ENCODE measurements around the gene ANKRD34A.

Gene ANKRD34A

DNA sequence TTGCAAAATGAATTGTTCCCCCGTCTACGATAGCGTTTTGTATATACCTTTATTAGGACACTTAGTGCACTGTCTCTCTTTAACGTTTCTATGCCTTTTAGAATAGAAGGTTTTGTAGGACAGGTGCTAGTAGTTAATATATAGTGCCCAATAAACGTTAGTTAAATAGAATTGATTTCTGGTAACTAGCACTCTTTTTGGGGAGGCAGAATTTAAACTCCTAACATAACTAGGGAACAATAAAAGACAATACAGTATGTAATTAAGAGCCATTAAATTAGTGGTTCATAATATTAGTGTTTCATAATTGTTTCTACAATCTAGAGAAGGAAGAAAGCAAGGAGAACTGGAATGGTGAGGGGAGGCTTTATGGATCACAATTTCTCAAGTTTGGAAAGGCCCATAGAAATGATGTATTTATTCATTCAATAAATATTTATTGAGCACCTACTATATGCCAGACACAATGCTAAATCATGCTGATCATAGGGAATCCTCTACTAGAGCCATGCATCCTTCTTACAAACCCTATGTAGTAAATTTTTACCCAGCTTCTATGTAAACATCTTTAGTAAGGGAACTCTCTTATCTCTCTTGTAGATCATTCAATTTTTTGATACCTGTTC, 857 bp upstream of the ANKRD34A start:
- no peak for DNase-seq

DNA sequence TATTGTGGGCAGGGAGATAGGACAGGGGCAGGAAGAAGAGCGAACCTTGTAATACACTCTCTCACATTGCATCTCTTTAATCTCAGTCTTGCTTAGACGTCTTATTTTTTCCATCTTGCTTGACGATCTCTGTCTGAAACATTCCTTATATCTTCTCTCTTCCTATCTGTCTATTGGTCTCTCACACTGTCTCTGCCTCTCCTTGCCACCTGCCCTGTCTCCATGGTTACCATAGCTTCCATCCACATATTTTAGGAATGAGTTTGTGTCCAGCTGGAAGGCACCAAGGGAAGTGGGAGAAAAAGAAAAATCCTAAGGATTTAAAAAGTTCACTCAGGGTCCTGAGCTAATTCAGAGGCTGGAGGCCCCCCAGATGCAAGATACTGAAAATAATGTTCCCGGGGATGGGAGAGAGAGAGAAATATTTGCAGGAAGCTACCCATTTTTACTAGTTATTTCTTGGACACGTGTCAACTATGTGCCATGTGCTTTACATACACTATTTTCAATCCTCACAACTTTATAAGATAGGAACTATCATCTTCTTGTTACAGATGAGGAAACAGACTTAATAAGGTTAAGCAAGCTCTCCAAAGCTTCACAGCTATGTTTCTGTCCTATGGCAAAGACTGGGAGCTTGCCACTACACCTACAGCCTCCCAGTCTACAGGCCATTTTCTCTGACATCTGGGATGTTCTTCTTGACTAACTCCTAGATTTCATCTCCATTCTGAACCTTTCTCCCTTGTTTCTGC, 933 bp downstream of the ANKRD34A start:
- DNase-seq, result no peak

DNA sequence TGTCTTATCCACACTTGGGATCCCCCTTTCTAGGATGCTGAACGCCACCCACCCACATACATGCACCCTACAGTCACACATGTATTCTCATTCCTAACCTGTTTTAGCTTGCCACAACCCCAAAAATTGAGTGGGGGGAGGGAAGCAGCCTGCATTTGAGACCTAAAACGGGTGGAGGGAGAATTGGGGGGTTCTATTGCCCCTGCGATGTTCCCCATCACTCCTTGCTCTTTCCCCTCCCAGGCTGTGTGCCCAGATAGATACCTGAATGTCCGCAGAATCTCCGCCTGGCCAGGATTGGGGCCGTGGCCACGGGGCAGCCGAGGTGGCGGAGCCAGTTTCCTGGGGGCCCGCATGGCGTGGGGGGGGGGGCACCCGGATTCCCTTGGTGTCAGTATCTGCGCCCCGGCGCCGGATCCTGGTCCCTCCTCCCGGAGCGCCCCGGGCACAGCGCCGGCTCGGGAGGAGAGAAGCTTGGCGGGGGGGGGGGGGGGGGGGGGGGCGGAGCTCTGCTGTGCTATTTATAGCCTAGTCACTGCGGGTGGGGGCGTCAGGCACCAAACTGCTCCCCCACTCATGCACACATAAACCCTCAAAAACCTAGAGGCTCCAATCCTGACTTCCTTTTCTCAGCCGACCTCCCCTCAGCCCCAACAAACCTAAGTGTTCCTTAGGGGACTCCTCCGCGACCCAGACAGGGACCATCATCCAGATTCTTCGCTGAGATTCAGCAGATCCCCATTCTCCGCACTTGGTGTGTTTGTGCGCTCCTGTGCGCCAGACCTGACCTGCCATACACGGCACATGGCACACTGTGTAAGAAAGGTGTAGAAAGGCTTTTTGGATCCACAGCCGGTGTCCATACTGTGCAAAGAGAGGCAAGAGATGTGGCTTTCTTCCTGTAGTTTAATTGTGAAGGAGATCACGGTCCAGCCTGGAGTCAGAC, 1.9 kb downstream of the ANKRD34A start:
- DNase-seq, result peak; percentile 71

DNA sequence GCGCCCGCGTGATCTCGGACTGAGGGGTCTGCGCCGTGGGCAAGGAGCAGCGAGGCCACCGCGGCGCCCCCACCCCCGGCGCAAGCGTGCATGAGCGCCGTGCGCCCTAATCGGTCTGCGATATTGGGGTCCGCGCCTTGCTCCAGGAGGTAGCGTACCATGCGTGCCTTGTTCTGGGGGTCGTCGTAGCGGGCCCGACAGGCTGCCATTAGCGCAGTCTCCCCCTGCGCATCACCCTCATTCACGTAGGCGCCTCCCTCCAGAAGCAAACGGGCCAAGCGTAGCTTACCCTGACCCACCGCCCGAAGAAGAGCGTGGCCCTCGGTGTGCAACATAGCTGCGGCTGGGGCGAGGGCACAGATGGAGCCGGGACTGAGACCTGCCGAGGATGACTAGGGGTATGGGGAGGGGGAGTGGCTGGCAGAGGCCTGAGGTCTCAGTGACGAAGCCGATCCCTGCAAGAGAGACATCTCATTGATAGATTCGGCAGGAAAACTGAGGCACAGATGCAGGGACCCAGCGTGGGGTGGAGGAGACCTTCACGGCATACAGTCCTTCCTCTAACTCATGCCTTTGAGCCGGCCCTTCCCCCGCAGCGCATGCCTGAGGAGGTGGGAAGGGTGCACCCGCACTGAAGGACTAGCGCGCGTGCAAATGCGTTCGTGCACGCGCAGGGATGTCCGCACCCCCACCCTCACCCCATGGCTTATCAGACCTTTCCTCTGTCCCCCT, 2.8 kb downstream of the ANKRD34A start:
- DNase-seq, result peak; percentile 82

DNA sequence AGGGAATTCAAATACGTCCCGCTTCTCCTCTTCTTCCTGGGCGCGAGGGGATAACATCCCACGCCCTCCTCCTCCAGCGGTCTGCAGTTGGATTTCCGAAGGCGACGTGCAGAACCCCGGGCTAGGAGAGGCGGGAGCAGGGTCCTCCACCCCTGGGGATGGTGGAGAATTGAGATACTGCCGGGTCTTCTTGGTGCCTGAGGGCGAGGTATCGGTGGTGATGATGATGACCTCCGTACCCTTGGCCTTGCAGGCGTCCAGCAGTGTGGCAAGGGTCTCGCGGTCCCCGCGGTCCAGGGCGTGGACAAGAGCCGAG, 3.3 kb downstream of the ANKRD34A start:
- DNase-seq, result no peak

DNA sequence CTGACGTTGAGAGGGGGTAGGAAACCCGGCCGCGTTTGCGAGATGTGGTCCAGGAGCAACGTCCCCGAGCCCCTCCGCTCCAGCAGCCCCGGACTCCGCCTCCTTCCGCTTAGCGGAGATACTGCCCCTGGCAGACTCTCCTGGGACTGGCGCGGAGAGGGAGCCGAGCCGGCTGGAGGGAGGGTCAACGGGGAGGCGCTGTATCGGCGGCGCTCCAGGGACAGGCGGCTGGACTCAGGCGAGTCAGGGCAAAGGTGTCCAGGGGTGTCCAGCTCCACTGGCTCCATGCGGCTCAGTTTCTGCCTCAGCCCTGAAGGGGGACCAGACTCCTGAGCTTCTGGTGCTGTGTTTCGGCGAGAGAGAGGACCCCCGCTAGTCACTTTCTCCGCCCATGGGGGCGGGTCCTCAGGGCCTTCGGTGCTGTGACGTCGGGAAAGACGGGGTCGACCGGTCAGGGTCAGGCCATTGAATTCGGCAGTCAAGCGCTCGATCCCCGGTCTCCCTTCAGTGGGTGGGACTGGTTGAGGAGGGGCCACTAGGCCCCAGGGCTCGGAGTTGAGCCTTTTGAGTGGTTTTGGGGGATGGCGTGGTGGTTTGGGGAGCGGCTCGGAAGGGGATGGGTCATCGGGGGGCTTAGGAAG, 3.8 kb downstream of the ANKRD34A start:
- peak; percentile 77 for DNase-seq

DNA sequence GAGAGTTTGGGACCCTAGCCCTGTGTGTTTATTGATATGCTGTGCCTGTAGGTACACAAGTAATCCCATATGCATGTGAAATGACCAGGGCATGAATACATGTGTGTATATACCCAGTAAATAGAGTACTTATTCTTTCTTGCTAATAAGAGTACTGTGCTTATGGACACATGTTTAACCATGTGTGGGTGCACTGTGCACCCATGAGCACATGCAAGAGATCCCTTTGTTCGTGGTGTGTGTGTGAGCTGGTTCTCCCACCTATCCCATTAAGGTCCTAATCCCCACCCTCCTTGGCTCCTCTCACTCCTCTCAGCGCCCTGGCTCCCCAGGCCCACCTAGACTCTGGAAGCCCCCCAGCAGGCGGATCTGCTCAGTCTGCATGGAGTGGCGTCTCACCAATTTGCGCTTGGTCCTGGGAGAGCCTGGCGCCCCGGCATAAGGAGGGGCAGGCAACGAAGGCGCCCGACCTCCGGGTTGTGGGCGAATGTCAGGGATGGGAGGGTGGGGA, 4.4 kb downstream of the ANKRD34A start:
- no peak for DNase-seq

DNA sequence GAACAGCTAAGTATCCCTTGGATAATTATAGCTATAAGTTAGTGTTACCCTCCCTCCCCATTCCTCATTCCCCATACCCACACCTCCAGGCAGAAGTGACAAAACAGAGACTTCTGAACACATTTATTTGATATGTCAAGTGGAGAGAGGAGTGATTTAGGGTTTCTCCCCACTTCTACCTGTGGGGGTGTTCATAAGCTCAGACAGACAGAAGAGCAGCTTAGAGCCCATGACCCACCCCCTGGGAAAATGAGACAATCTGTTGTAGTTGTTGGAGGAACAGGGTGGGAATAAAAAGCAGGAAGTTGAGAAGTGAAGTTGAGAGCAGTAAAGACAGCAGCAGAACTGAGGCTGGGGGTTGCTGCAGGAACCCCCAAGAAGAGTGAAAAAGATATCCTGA, 5.0 kb downstream of the ANKRD34A start:
- DNase-seq, result no peak

DNA sequence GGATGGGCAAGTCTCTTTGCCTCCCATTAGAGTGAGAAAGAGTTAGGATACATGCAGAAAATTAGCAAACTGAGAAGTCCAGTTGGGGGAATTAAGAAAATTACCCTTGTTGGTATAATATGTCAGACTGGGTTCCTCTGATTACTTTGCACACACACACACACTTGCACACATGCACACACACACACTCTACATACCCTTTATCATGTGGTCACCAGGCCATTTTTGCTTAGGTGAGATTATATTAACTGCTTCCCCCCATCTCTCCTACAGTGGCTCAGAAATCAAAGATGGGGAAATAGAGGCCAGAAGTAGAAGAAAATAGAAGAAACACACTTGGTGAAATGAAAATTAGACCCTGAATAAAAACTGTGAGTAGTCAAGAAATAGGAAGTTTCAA, 5.6 kb downstream of the ANKRD34A start:
- no peak for DNase-seq

DNA sequence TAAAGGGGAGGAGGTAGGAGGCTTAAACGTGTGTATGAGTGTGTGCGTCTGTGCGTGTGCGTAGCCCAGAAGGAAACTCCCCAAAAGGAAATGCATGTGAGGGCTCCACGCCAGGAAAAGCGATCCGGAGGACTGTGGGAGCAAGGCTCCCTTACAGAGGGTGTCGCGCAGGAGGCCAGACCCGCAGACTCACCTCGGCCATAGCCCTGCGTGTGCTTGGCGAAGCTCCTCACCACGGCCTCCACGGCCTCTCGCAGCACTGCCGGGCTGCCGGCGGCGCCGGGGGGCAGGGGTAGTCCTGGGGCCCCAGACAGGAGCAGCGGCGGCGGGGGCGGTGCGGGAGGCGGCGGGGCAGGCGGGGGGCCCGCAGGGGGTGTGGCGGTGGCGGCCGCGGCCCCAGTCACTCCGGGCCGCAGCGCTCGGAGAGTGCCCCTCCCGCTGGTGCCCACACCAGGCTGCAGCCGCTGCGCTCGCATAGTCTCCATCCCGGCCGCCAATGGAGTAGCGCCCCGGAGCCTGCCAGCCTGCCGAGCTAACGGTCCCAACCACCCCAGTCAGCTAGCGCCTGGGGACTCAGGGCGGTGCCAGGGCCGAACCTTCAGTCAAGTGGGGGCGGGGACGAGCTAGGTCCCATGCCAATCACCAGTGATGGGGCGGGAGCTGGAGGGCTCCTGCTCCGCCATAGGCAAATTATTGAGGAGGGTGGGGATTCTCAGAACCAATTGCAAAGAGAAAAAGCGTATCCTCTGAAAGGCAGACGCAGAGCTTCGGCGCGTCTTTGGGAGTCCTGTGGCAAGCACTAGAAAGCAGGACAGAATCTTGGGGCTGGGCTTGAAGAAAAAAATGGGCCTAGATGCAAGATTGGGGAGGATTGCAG, 6.7 kb downstream of the ANKRD34A start, which contains the start of gene LIX1L:
Gene LIX1L, minus strand, starts transcription at position 575 of the 877 bp plus-strand sequence. Its CDS starts 90 bp downstream, at position 485.
- DNase-seq, result peak; percentile 93

DNA sequence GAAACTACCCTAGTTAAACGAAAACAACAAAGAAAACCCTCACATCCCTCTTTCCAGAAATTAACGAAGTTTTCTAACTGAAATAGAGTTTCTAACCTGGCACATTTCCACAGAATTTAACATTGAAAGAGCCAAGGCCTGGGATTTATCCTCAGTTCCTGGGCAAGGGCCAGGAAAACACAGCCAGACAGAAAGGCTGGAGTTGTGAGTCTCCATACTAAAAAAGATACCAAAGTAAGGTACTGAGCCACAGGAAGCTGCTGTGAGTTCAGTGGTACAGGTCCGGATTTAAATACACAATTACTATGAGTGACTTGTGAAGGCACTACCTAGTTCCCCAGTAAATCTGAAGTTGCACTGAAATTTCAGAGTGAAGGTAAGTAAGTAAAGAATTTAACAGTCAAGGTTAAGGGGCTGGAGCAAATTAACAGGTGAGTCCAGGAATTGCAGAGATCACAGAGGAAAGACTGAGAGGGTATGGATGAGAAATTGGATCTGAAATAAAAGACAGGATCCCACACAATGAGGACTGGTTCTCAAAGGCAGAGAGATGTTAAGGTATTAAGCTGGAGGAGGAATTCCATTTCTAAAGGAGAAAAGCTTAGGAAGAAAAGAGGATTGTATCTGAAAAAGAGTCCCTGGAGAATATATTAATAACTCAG, 7.5 kb downstream of the ANKRD34A start:
- no peak for DNase-seq

DNA sequence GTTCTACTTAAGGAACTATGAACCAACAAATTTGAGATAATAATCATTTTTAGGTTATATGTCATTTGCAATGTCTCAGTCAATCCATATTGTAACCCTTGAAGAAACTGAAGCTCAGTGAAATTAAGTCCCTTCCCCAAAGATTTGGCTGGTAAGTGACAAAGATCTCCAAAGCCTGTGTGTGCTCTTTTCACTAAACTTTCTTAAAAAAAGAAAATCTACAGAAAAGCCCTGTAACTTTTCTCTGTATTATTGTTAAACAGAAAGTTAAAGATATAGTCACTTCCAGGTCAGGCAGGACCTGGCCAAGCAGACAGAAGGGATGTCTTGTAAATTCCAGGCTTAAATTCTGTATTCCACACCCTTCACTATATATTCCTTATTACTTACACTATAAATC, 8.0 kb downstream of the ANKRD34A start:
- DNase-seq, result no peak

DNA sequence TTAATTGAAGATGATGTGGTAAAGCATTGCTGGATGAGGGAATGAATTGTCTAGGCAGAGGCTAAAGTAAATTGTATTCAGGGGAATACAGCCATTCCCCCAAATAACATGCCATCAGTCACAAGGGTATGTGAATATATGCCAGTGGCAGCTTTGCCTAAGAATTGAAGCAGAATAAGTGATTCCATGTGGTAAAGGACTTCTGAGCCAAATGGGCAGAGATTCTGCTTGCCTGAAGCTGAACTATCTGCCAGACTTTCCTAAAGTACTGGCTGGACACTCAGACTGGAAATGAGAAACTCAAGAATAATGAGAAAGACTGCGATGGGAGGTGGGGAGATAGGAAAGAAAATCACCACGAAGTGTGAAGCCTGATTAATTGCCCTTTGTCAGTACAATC, 8.9 kb downstream of the ANKRD34A start:
- no peak for DNase-seq

DNA sequence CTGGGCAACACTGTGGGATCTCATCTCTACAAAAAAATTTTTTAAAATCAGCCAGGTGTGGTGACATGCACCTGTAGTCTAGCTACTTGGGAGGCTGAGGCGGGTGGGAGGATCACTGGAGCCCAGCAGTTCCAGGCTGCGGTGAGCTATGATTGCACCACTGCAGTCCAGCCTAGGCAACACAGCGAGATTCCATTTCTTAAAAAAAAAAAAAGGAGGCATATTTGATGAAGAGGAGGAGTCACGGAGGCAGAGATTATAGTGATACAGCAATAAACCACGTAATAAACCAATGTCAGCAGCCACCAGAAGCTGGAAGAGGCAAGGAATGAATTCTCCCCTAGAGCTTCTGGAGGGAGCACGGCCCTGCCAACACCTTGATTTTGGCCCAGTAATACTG, 10.5 kb downstream of the ANKRD34A start:
- DNase-seq, result no peak

DNA sequence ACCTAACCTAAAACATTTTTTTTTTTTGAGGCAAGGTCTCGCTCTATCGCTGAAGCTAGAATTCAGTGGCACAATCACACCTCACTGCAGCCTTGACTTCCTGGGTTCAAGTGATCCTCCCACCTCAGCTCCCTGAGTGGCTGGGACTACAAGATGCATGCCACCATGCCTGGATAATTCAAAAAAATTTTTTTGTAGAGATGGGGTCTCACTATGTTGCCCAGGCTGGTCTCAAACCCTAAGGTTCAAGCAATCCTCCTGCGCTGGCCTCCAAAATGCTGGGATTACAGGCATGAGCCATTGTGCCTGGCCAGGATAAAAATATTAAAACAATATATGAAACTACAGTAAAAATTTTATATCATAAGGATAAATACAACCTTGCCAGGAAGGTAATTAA, 11.5 kb downstream of the ANKRD34A start:
- DNase-seq, result no peak

DNA sequence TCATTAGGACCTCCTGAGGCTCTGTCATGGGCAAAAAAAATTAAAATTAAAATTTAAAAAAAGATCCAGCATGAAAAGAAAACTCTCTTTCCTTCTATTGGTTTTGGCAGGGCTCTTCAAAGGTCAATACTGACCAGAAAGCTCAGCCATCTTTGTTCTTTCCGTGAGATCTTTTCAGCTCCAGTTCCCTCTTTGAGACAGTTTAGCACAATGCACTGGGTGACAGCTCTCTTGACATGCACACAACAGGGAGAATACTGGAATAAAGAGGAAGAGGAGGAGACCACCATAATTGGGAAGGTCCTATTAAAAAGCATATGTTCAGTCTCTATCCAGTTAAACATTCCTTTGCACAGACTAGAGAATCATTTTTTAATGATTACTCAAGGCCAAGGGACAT, 12.8 kb downstream of the ANKRD34A start:
- DNase-seq, result no peak

DNA sequence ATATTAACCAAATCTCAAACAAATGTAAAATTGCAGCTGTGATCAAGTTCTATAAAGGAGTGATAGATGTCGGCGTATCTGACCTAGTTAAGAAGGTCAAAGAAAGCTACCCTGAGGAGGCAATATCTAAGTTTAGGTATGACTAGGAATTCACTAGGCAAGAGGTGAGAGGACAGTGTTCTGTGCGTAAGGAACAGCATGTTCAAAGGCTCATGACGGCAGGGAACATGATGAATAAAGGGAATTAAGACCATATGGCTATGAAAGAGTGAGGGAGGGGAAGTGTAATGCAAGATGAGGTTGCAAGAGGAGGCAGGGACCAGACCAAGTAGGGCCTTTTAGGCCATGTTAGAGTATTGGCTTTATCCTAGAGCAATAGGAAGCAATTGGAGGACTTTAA, 15.2 kb downstream of the ANKRD34A start:
- no peak for DNase-seq

DNA sequence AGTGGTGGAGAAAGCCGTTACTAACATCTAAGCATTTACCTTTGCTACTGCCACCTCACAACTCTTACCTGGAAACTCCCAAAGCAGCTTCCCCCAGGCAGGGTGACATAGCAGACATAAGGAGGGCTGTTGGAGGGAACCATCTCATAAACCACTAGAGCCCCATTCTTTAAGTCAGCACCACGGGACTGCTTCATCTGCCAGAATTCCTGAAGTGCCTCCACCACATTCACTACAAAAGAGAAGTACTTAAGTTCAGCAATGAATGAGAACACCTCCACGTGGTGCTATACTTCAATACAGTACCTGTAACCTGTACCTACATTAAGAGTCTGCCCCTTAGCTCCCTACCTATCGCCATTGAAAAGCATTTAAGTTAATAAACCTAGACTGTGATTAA, 16.8 kb downstream of the ANKRD34A start:
- no peak for DNase-seq

DNA sequence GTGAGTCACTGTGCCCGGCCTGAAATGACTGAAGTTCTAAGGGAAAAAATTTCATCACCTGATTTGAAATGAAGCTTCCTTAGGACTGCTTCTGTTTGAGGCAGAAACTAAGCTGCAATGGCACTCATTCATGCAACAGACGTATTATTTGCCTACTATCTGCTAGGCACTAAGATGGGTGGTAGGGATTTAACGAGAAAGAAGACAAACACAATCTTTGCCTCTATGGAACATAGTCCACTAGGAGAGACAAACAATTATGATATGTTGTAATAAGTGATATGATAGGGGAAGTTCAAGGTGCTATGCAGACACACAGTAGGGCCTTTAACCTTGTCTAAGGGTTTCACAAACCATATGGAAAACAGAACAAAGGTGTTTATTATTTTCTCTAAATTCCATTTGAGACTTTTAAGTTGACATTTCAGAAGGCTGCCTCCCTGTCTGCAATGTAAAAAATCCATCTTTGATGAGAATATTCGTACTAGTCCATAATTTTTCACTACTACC, 17.8 kb downstream of the ANKRD34A start:
- no peak for DNase-seq

DNA sequence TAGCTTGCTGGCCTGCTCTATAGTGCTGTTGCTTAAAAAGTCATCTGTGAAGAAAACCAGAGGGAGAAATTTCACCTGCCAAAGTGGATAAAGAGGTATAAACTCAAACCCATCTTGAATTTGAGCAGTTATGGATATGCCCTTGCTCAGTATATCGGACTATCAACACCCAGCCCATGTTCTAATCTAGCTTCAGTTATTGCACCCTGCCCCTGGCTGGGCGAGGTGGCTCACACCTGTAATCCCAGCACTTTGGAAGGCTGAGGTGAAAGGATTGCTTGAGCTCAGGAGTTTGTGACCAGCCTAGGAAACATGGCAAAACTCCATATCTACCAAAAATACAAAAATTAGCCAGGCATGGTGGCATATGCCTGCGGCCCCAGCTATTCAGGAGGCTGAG, 19.8 kb downstream of the ANKRD34A start:
- DNase-seq, result no peak
